ENCODE data around the gene KCNJ2.

DNA sequence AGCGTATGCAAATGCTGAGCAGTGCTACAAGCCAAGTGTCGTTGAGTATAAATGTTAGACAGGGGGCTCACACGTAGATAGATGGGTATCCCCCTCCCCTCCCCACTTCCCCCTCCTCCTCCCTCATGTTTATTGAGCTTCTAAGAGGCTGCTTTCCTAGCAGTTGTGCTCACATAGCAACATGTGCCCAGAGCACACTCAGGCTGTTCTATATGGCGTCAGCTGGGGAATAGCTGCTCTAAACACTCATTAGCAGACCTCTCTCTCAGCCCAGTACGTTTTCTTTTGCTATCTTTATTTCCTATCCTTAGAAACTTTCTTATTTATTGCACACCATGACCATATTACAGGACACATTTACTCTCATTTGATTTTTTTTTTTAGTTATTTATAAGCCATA is 1.8 kb downstream of the KCNJ2 start:
- TF ChIP-seq POLR2A (IDR thresholded peaks at IDR 0.05) (no peak), POLR2AphosphoS5 (IDR thresholded peaks at IDR 0.05) (no peak)
- TF ChIP-seq, protein P1, sequence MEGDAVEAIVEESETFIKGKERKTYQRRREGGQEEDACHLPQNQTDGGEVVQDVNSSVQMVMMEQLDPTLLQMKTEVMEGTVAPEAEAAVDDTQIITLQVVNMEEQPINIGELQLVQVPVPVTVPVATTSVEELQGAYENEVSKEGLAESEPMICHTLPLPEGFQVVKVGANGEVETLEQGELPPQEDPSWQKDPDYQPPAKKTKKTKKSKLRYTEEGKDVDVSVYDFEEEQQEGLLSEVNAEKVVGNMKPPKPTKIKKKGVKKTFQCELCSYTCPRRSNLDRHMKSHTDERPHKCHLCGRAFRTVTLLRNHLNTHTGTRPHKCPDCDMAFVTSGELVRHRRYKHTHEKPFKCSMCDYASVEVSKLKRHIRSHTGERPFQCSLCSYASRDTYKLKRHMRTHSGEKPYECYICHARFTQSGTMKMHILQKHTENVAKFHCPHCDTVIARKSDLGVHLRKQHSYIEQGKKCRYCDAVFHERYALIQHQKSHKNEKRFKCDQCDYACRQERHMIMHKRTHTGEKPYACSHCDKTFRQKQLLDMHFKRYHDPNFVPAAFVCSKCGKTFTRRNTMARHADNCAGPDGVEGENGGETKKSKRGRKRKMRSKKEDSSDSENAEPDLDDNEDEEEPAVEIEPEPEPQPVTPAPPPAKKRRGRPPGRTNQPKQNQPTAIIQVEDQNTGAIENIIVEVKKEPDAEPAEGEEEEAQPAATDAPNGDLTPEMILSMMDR (IDR thresholded peaks at IDR 0.05): no peak
